Cardiac fibroblast (primary cell): Measurements from ENCODE around the gene KCNJ10.
A peak's percentile ranks its signal among the peaks of the same experiment; 100 is the strongest.

Experiments
- DNase-seq, 2 donors: peaks; one replicate each; pipeline versions ENCODE4 v3.0.0 to v3.0.0-alpha.2; 2010; ENCODE audit warnings: low read depth in 2 of 2
- H3K4me3 ChIP-seq, 2 donors: replicated peaks in 1 of 2; 1 replicate in 1 of 2; 2 replicates in 1 of 2; pipeline ENCODE4 v1.5.1; 2011; ENCODE audit warnings: low read depth in 2 of 2, low read length in 2 of 2, mild to moderate bottlenecking in 2 of 2, moderate library complexity in 1 of 2
- TF ChIP-seq, protein P1 (sequence below): IDR thresholded peaks from one replicate; pipeline ENCODE4 v1.5.1; 2011; ENCODE audit warnings: low read depth, mild to moderate bottlenecking, low read length, inconsistent platforms

KCNJ10 gene

DNA sequence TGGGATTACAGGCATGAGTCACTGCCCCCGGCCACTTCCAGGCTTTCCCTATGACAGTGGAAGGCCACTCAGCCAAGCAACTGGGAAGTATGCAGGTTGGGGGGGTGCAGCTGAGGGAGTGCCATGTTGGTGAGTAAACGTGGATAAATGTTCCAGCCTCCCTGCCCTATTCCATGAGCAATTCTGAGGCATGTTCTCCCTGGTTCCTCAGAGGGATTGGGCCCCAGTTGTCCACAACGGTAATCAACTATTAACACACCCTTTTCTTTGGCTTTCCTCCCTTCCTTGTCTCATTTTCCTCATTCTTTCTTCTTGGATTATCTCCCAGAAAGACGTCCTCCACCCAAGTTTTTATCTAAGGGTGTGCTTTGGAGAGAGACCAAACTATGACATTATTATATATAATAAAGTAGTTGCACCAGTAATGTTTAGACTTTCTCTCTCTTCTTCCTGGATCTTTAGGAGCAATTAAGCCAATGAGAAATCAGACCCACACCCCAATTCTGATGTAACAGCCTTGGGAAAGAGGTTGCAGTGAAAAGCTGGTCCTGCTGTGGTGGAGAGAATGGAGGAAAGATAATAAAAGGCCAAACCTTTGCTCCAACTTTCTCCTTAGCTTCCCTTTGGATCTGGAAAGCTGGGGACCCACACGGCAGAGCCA is 109.1 kb downstream of the KCNJ10 start:
- peak; percentile 81 to 95 for DNase-seq
- H3K4me3 ChIP-seq, result peak overlapping the region; percentile 19 to 35

DNA sequence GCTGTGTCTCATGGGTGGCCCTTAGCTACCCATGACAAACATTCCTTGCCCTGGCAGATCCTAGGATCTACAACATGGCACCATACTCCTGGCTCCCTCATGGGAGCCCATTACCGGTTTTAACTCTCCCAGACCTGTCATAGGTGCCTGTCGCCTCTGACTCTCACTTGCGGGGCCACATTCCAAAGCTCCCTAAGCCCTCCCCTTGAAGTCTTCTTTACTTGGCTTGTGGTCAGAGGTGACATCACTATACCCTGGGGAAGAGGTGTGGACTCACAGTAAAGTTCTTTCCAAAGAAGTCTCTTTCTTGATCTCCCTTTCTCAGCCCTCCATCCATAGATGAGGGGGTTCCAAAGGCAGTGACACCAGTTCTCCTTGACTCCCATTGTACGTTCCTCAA is 110.5 kb downstream of the KCNJ10 start:
- H3K4me3 ChIP-seq, result no peak overlapping the region
- DNase-seq, result peak; percentile 10 to 54
- TF ChIP-seq, protein P1, sequence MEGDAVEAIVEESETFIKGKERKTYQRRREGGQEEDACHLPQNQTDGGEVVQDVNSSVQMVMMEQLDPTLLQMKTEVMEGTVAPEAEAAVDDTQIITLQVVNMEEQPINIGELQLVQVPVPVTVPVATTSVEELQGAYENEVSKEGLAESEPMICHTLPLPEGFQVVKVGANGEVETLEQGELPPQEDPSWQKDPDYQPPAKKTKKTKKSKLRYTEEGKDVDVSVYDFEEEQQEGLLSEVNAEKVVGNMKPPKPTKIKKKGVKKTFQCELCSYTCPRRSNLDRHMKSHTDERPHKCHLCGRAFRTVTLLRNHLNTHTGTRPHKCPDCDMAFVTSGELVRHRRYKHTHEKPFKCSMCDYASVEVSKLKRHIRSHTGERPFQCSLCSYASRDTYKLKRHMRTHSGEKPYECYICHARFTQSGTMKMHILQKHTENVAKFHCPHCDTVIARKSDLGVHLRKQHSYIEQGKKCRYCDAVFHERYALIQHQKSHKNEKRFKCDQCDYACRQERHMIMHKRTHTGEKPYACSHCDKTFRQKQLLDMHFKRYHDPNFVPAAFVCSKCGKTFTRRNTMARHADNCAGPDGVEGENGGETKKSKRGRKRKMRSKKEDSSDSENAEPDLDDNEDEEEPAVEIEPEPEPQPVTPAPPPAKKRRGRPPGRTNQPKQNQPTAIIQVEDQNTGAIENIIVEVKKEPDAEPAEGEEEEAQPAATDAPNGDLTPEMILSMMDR, result no peak

More for the DNA sequence above, 109.1 kb downstream of the KCNJ10 start:
- TF ChIP-seq, protein P1, result no peak

DNA sequence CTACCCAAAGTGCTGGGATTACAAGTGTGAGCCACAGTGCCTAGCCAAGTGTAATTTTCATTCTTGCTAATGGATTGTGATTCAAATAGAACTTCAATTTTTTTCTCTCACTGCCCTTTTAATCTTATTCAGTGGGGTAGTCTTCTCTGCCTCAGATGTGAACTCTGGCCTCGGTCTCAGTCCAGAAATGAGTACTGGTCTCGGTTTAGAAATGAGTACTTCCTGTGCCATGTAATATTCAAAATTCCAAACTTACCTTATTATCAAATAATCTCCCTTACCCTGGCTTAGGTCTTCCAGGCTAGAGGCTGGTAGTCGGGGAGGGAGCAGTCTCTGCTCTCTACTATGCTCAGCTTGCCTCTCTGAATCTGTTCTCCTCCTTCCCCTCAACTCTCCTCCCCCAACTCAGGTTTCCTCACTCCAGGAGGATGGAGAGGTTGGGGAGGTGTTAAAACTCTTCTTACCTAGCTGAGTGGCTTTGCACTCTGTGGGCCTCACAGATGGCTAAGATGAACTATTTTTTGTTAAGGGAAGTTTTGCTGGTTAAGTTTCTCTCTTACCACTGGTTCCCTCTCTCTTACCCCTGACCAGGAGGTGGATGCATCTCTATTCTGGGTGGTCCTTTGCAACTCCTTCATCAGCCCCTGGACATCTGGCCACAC is 111.1 kb downstream of the KCNJ10 start:
- no peak for DNase-seq
- TF ChIP-seq, protein P1, result no peak
- H3K4me3 ChIP-seq, result no peak overlapping the region

DNA sequence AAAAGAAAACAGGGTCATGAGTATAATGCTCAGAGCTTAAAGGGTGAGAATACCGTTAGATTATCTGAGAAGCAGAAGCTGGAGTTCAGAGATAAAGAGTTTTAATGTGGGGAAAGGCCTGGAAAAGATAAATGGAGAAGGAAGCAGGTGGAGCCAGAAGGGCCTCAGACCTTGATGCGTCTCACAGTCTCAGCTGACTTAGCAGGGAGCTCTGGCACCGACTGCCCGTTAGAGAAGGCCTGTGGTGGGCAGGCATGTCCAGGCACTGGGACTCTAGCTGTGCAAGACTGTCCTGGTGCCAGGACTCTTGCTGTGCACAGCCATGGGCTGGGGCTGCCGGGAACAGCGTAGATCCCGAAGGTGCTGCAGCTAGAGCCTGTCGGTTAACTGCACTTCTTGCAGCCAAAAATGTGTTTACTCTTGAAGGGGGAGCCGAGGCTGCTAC is 112.1 kb downstream of the KCNJ10 start:
- TF ChIP-seq, protein P1, result no peak
- DNase-seq, result no peak
- no peak overlapping the region for H3K4me3 ChIP-seq

DNA sequence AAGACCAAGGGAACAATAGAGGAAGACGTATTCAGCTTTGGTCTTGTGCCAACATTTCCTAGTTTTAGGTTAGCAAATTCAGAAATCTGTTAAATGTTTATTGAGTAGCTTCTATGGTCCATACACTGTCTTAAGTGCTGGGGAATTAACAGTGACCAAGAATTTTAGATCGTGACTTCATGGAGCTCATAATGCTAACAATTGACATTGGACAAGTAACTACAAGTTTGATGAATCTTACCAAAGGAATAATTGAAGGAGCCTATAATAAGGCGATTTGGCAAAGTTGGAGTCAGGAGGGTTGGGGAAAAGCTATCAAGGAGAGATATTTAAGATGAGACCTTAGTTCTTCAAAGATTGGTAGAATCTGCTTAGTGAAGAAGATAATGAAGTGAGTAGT is 114.5 kb downstream of the KCNJ10 start:
- TF ChIP-seq, protein P1, result no peak
- DNase-seq, result no peak
- no peak overlapping the region for H3K4me3 ChIP-seq

DNA sequence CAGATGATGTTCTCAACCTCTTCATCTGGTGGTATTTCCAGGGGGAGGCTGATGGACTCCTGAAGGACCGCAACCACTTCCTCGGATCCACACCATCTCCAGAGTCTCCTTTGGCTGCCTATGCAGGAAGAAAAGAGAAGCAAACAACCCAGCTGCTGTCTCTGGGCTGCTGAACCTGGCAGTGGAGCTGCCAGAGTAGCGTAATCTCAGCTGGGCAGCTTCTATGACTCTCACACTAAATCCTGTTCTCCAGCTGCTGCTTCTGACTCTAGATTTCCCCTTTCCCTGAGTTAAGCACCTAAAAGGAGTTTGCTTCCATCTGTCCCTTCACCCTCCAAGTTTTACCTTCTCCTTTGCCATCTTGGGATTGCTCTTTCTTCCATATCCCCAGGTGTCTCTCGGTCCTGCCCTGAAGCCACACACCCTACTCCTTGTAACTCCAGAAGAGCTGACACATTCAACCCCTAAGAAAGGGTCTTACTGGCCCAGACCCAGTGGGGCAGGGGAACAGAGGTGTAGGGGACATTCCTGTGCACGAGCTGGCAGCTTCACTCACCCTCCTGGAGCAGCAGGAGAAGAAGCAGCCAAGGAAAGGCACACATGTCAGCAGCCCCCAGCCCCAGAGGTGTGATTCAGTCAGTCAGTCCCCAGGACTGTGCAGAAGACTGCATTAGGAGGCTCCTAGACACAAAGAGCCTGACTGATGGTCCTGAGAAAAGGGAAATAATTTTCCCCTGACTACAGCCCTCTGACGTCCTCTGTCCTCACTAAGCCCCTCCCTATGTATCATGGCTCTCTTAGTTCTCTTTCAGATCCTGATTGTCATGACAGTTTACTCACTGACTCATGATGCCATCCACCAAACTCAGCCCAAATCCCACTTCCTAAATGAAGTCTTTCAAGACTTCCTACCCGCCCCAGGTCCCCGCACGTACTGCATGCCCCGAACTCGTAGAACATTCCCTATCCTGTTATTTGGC is 116.1 kb downstream of the KCNJ10 start, which contains the start of gene SLAMF9:
Gene SLAMF9, minus strand, starts transcription at position 702 of the 980 bp plus-strand sequence. Its CDS starts 100 bp downstream, at position 602.
- no peak within 1 kb of the TSS for H3K4me3 ChIP-seq
- TF ChIP-seq, protein P1, result no peak
- DNase-seq, result peak; percentile 34 to 58
